Sigmoid colon (tissue), 4 donors: ENCODE results near the gene TNPO2.

Experiments
- EP300 ChIP-seq, 4 donors: sonication (generic); formaldehyde crosslinking; IDR thresholded peaks; one replicate each; pipeline ENCODE4 v1.6.1; 2017; ENCODE audit warnings: antibody characterized with exemption in 4 of 4
- POLR2A ChIP-seq, 2 donors: fragments of 450-650 bp; IDR thresholded peaks; one replicate each; pipeline ENCODE4 v1.6.1; 2016; ENCODE audit warnings: antibody characterized with exemption in 2 of 2, mild to moderate bottlenecking in 2 of 2, moderate library complexity in 2 of 2
- POLR2AphosphoS5 ChIP-seq, 4 donors: sonication (generic); formaldehyde crosslinking; IDR thresholded peaks; one replicate each; pipeline ENCODE4 v1.6.1; 2017; ENCODE audit warnings: antibody characterized with exemption in 4 of 4
- TF ChIP-seq, protein P1 (sequence below), 4 experiments: fragments of 450-650 bp in 3 of 4; fragments of 200-600 bp in 1 of 4; IDR thresholded peaks; one replicate each; pipeline ENCODE4 v1.5.1; 2016 to 2019; ENCODE audit warnings: antibody characterized with exemption in 4 of 4, mild to moderate bottlenecking in 3 of 4, moderate library complexity in 2 of 4

DNA sequence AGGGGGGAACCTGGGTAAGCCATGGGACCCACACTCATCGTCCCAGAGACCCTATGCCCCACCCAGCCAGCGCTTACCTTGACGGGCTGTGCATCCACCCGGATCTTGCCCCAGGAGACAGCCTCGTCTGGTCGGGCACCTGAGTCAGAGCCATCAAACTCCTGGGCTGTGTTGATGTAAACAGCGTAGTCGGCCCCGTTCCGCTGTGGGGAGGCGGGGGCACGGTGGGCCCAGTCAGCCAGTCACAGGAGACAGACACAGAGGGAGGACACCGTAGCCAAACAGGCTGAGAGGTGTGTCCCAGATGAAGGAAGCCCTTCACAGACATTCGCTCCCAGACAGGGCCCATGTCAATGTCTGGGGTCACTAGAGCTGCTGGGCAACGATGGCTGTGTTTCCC lies 47.8 kb downstream of the TNPO2 start:
- TF ChIP-seq, protein P1, sequence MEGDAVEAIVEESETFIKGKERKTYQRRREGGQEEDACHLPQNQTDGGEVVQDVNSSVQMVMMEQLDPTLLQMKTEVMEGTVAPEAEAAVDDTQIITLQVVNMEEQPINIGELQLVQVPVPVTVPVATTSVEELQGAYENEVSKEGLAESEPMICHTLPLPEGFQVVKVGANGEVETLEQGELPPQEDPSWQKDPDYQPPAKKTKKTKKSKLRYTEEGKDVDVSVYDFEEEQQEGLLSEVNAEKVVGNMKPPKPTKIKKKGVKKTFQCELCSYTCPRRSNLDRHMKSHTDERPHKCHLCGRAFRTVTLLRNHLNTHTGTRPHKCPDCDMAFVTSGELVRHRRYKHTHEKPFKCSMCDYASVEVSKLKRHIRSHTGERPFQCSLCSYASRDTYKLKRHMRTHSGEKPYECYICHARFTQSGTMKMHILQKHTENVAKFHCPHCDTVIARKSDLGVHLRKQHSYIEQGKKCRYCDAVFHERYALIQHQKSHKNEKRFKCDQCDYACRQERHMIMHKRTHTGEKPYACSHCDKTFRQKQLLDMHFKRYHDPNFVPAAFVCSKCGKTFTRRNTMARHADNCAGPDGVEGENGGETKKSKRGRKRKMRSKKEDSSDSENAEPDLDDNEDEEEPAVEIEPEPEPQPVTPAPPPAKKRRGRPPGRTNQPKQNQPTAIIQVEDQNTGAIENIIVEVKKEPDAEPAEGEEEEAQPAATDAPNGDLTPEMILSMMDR (IDR thresholded peaks at IDR 0.05): no peak
- TF ChIP-seq POLR2A (IDR thresholded peaks at IDR 0.05): no peak
- TF ChIP-seq EP300 (IDR thresholded peaks at IDR 0.05): no peak
- no peak for TF ChIP-seq POLR2AphosphoS5 (IDR thresholded peaks at IDR 0.05)
